ENCODE measurements around the gene NISCH.

The NISCH gene

GRCh38 chr3:52431459-52432223 is 23.8 kb upstream of the NISCH start:
- no peak for DNase-seq (ENCODE audit: extremely low read depth, low read depth)
- no peak for TF ChIP-seq CTCF (IDR thresholded peaks at IDR 0.05; ENCODE audit: low read depth, low read length)

GRCh38 chr3:52432225-52432624 is 23.2 kb upstream of the NISCH start:
- no peak for TF ChIP-seq CTCF (IDR thresholded peaks at IDR 0.05; ENCODE audit: low read depth, low read length)
- no peak for DNase-seq (ENCODE audit: extremely low read depth, low read depth)

GRCh38 chr3:52432691-52433141 is 22.7 kb upstream of the NISCH start:
- no peak for TF ChIP-seq CTCF (IDR thresholded peaks at IDR 0.05; ENCODE audit: low read depth, low read length)
- DNase-seq (ENCODE audit: extremely low read depth, low read depth), result no peak

- no peak for DNase-seq (ENCODE audit: extremely low read depth, low read depth)
- no peak for TF ChIP-seq CTCF (IDR thresholded peaks at IDR 0.05; ENCODE audit: low read depth, low read length)
These were observed 21.9 kb upstream of the NISCH start for GRCh38 chr3:52433328-52433995.

- no peak for TF ChIP-seq CTCF (IDR thresholded peaks at IDR 0.05; ENCODE audit: low read depth, low read length)
- DNase-seq (ENCODE audit: extremely low read depth, low read depth), result no peak
These were observed 21.4 kb upstream of the NISCH start for GRCh38 chr3:52433996-52434479.

GRCh38 chr3:52434491-52435115 is 20.8 kb upstream of the NISCH start:
- no peak for TF ChIP-seq CTCF (IDR thresholded peaks at IDR 0.05; ENCODE audit: low read depth, low read length)
- no peak for DNase-seq (ENCODE audit: extremely low read depth, low read depth)

Data from AG09319 (cell line).